GM19099 (cell line): ENCODE results near the gene DCAF10.

Source experiments
- POLR2A ChIP-seq: IDR thresholded peaks from 3 replicates; pipeline ENCODE4 v1.6.1; 2011; ENCODE audit warnings: low read depth; ENCODE audit not compliant: insufficient read length; ENCODE audit errors: extremely low read depth

DCAF10 gene

DNA sequence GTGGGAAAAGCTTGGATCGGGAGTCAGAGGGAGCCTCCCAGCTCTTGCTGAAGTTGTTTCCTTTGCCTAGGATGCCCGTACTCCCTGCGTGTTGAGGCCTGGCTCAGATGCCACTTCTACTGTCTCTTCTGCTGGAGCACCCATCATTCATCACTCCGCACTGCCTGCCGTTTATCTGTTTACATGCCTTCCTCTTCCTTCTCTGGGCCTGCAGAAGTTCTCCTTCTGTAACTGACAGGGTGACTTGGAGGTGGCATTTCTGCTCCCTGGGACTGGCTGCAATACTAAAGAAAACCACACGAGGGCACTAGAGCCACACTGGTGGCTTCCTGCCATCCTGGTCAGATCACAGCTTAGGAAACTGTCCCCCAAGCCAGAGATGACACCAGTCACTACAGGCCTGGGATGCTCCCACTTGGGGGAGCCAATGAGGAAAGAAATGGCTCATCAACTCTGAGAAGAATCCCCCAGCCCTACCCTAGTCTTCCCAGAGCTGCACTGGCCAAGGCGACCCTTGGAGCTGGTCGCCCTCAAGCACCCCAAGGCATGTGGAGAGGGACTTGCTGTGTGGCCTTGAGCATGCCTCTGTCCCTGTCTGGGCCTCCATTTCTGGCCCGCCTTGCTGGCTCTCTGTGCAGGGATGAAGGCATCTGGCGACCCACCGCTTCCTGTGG lies 113.0 kb downstream of the DCAF10 start:
- no peak for TF ChIP-seq POLR2A

- no peak for TF ChIP-seq POLR2A
These were observed 113.6 kb downstream of the DCAF10 start for GRCh38 chr9:37914154-37914551.

DNA sequence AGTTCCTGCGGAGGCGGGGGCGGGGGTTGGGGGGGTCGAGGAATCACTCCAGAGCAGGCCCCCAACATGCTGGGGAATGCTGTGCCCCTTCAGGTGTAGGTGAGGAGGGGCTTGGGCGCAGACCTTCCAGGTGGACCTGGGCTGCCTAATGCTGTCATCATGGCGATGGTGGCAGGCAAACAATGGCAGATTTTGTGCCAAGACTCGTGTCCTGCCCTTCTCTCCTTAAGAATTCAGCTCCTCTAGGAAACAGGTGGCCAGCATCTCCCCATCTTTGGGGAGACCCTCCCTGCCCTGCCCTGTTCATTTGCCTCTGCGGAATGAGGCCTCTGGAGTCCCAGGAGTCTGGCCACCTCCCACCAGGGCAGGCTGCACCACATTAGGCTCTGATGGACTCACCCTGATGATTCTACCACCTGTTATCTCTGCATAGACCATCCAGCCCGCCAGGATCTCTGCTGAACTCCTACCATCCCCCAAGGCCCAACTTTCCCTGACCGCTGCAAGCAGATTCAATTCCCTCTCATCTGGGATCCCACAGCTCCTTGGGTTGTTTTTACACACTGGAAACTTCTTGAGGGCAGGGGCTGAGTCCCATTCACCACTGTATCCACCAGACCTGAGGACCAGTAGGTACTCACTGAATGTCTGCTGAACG lies 114.2 kb downstream of the DCAF10 start:
- no peak for TF ChIP-seq POLR2A

DNA sequence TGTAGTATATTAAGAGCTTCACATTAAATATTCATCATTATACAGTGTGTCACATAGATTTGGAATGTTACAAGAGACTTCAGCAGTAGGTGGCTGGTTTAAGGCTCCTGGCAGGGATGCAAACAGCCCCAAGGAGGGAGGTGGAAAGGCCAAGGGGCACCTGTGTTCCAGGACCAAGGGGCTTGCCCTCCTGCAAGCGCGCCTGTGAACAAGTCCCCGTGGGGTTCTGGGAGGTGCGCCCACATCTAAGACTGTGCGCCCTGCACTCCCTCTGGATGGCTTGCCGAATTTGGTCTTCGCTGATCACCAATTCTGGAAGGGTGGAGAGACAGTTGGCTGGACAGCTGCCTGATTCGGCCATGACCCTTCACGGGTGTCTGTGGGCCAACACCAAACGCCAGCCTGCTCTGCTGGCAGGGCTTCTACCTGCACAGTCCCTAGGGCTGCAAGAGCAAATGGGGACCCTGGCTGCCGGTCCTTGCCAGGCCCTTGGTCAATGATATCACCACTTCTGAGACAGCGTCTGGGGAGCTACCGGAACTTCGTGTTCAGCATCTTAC lies 115.4 kb downstream of the DCAF10 start:
- TF ChIP-seq POLR2A, result no peak

DNA sequence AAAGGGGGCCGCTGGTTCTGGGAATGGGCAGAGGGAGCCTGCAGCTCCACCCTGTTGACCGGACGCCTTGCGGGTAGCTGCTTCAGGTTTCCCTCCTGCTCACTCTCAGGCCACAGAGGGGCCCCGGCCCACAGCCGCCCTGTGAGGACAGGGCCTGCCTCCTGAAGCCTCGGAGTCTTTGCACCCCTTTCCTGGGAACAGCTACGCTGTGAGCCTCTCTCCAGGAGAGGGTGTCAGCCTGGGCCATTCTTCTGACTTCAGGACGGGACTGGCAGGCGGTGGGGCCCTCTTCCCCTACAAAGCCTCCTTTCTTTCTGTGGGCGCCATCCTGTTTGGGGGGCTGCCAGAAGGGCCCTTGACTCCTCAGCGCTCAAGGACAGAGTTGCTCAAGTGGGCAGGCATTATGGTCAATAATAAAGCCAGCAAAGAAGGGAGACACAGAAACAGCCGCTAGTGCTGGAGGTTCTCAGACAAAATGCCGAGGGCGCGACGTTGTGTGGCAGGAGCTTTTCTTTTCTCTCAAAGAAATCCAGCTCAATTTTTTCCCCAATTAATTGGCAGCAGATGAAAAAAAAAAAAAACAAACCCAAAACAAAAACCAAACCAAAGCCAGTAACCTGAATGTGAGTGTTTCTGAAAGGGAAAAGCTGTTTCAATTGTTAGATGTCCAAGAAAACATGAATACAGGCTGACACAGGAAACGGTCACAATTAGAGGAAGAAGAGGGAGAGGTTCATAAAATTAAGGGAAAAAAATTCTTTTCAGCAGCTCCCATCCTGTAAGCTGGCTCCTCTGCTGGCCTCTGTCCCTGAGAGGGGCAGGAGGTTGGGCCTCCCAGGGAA lies 116.1 kb downstream of the DCAF10 start:
- TF ChIP-seq POLR2A, result no peak
